Measurements from ENCODE around the gene IFNE.

DNA sequence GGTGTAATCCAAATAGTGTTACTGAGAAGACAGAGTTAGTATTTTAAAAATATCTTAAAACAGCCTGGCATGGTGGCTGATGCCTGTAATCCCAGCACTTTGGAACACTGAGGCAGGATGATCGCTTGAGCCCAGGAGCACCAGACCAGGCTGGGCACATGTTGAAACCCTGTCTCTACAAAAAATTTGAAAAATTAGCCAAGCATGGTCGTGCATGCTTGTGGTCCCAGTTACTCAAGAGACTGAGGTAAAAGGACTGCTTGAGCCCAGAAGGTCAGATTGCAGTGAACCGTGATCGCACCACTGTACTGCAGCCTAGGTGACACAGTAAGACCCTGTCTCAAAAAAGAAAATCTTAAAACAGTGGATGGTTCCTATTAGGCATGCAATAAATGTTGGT is 29.4 kb downstream of the IFNE start:
- no peak for TF ChIP-seq EZH2 (IDR thresholded peaks at IDR 0.05; ENCODE audit: low read depth)
- TF ChIP-seq, protein P1, sequence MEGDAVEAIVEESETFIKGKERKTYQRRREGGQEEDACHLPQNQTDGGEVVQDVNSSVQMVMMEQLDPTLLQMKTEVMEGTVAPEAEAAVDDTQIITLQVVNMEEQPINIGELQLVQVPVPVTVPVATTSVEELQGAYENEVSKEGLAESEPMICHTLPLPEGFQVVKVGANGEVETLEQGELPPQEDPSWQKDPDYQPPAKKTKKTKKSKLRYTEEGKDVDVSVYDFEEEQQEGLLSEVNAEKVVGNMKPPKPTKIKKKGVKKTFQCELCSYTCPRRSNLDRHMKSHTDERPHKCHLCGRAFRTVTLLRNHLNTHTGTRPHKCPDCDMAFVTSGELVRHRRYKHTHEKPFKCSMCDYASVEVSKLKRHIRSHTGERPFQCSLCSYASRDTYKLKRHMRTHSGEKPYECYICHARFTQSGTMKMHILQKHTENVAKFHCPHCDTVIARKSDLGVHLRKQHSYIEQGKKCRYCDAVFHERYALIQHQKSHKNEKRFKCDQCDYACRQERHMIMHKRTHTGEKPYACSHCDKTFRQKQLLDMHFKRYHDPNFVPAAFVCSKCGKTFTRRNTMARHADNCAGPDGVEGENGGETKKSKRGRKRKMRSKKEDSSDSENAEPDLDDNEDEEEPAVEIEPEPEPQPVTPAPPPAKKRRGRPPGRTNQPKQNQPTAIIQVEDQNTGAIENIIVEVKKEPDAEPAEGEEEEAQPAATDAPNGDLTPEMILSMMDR (conservative IDR thresholded peaks at IDR 0.05): no peak

Measured in PC-9 (cell line).